GM21447 (cell line): Measurements from ENCODE around the gene TAF6.

ENCODE experiments used
- ATAC-seq: cut with Tn5 transposase; IDR thresholded peaks from one replicate; pipeline ENCODE4 v1.9.1; 2021; ENCODE audit not compliant: unreplicated experiment

Gene TAF6

GRCh38 chr7:100098913-100099312 lies 20.2 kb downstream of the TAF6 start:
- ATAC-seq, result no peak

- ATAC-seq, result no peak
These were observed 23.5 kb downstream of the TAF6 start for GRCh38 chr7:100095704-100096103.

DNA sequence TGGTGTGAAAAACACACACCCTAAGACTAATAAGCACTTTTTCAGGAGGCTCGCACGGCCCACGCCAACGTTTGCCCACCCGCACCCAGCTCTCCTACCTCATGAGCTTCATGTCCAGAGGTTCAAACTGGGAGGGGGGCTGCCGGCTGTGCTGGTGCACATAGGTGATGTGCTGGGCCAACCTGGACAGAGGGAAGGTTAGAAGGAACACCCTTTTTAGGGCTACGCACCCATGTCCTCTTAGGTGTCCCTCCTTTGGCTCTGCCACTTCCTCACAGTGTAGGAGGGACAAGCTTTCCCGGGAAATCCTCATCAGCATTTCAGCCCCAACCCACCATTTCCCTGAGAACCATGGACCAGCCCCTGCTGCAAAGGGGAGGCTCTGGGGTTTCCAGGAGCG lies 23.9 kb downstream of the TAF6 start:
- no peak for ATAC-seq

- no peak for ATAC-seq
These were observed 25.2 kb downstream of the TAF6 start for GRCh38 chr7:100093925-100094486.

- no peak for ATAC-seq
These were observed 25.7 kb downstream of the TAF6 start for GRCh38 chr7:100093498-100093897.

DNA sequence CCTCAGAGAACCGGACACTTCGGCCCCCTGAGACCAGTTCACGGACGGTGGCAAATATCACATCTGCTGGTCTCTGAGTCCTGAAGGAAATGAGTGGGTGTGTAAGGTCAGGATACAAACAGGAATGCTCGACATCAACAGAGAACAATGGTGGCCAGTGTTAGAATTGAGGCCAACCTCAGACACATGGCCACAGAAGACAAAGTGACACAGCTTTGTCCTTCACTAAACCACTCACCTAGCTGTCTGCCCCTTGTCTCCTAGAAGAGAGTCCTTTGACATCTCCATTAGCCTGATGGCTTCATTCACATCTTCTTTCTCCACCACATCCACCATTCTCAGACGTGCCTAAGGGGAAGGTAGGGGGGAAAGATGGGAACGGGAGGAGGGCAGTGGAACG lies 26.1 kb downstream of the TAF6 start:
- ATAC-seq, result no peak

DNA sequence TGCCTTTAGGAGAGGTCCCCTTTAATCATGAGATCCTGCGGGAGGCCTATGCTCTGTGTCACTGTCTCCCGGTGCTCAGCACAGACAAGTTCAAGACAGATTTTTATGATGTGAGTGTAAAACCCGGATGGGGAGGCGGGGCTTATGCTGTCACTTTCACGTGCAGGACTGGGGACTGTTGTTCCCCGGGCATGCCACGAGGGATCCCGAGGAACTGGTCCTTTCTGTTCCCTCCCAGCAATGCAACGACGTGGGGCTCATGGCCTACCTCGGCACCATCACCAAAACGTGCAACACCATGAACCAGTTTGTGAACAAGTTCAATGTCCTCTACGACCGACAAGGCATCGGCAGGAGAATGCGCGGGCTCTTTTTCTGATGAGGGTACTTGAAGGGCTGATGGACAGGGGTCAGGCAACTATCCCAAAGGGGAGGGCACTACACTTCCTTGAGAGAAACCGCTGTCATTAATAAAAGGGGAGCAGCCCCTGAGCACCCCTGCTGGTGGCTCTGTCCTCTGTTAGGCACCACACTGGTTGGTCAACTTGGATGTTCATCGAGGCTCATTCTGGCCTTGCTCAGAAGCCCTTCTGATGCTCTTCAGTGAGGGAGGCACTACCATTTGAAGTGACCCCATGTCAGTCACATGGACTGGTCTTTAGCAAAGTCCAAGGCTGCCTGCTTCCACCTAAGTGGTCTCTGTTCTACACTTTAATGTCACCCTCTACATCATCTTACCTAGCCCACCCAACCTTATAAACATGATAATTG lies 27.6 kb downstream of the TAF6 start:
- ATAC-seq, result no peak

DNA sequence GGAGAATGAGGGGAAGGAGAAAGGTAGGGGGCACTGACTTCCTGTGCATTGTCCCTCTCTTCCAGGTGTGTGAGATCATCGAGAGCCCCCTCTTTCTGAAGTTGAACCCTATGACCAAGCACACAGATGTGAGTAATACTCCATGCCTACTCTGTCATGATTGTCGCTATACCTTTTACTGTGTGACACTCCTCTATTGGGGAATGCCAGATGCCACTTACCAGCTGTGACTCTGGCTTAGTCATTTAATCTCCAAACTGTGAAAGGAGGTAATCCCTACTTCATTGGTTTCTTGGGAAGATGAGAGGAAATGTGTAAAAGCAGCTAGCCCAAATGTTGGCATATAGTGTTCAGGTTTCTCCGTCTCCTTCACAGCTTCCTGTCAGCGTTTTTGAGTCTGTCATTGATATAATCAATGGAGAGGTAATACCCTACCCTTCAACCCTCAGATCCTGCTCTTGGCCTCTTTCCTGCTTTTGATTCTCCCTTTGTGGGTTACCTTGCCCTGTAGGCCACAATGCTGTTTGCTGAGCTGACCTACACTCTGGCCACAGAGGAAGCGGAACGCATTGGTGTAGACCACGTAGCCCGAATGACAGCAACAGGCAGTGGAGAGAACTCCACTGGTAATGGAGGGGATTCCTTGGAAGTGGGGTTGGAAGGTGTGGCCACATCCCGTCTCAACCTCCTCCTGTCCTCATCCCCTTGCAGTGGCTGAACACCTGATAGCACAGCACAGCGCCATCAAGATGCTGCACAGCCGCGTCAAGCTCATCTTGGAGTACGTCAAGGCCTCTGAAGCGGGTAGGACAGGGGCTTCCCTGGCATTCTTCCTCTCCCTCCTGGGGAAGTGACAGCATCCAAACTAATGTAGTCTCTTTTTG lies 28.4 kb downstream of the TAF6 start:
- ATAC-seq, result no peak

DNA sequence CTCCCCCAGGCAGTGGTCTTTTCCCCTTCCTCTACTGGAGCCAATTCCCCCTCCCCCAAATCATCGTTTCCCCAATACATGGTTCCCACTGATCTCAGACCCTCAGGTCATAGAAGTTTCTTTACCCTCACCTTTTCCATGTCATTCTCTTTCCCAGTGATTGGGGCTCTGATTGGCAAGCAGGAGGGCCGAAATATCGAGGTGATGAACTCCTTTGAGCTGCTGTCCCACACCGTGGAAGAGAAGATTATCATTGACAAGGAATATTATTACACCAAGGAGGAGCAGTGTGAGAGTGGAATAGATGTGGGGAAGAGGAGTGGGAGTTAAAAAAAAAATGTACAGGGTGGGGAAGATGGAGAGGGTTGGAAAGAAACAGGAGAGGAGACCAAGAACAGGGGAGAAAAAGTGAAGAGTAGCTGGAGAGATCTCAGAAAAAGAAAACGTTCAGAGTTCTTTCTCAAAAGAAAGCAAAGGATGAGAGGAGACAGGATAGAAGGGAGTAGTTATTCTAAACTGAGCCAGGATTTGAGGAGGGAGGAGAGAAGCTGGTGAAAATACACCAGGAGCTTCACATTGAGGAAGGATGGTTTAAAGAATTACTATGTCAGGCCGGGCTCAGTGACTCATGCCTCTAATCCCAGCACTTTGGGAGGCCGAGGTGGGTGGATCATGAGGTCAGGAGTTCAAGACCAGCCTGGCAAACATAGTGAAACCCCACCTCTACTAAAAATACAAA lies 29.5 kb downstream of the TAF6 start:
- no peak for ATAC-seq

GRCh38 chr7:100088621-100089457 lies 30.3 kb downstream of the TAF6 start, which contains the start of gene COPS6:
Gene COPS6, plus strand, starts transcription at chr7:100088969. Its CDS starts 22 bp downstream, at chr7:100088991.
- ATAC-seq, result peak; percentile 52

DNA sequence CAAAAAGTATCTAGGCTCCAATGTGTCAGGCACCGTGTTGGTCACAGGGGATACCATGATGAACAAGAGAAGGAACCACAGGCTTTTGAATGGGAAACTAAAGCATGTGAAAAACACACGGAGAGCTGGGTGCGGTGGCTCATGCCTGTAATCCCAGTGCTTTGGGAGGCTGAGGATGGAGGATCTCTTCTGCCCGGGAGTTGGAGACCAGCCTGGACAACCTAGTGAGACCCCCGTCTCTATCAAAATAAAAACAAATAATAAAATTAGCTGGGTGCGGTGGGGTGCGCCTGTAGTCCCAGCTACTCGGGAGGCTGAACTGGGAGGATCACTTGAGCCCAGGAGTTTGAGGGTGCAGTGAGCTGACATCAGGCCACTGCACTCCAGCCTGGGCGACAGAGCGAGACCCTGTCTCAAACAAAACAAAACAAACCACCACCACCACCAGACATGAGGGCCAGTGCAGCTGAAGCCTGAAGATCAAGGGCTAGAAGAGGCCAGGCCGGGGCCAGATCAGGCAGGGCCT lies 31.0 kb downstream of the TAF6 start:
- no peak for ATAC-seq

DNA sequence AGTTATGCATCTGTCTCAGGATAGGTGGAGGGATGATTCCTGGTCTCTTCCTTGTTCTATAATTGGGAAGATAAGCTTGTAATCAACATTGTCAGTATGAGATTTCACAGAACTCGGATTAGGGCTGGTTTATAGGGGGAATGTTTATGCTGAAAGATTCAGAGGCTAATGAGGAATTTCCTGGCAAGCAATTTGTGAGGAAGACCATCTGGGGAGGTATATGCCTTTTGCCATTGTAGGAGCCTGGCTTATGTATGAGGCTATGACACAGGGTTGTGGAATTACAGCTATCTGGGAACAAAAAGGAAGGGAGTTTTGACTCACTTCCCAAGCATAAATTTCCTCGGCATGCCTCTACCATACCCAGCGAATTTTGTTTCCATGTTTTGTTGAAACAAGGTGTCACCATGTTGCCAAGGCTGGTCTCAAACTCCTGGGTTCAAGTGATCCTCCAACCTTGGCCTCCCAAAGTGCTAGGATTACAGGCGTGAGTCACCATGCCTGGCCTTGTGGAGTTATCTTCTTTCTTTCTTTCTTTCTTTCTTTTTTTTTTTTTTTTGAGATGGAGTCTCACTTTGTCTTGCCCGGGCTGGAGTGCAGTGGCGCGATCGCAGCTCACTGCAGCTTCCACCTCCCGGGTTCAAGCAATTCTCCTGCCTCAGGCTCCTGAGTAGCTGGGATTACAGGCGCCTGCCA lies 32.0 kb downstream of the TAF6 start:
- no peak for ATAC-seq

GRCh38 chr7:100085515-100085914 lies 33.6 kb downstream of the TAF6 start:
- ATAC-seq, result no peak

DNA sequence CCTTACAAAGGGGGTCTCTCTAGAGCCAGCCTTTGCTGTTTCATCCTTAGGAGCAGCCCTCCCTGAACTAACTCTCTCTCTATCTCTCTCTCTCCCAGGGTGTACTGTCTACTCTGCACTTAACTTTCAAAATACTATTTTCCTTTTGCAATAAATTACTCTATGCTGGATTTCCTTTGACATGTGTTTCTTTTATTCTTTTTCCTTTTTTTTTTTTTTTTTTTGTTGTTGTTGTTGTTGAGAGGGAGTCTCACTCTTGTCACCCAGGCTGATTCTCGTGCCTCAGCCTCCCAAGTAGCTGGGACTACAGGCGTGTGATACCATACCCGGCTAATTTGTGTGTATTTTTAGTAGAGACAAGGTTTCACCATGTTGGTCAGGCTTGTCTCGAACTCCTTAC lies 36.2 kb downstream of the TAF6 start:
- ATAC-seq, result no peak

- peak; percentile 86 for ATAC-seq
These were observed 37.5 kb downstream of the TAF6 start, which contains the start of gene ZNF3 for GRCh38 chr7:100081535-100082102. Gene ZNF3, minus strand, starts transcription at chr7:100081723. Its CDS starts 4,366 bp downstream, at chr7:100077357.

DNA sequence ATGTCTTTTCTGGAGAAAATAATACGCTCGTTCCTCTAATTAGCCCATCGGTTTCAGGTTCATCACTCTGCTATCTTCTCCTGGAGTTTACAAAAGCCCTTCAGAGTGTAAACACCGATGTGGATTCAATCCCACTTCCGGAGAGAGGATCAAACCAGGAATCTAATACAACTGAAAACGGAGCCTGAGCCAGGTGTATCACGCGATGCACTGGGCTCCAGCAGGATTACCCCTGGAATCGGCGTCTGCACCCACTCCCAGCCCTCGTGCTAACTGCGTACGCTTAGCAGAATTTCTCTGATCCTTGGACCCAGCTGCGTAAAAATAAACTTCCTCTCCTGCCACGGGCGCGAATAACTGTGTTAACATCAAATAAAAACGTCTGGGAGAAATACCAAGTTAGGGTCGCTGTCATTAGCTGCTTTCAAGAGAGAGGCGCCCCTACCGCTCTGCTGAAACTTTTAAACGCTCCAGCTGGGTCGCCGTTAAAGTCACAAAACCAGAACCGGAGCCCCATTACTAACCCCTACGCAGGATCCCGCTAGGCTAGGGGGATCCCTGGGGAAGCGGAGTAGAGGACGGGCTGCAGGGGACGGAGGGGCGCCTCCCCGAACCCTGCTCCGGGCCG lies 38.1 kb downstream of the TAF6 start:
- peak; percentile 10 for ATAC-seq

GRCh38 chr7:100079024-100079560 lies 40.1 kb downstream of the TAF6 start:
- ATAC-seq, result no peak

DNA sequence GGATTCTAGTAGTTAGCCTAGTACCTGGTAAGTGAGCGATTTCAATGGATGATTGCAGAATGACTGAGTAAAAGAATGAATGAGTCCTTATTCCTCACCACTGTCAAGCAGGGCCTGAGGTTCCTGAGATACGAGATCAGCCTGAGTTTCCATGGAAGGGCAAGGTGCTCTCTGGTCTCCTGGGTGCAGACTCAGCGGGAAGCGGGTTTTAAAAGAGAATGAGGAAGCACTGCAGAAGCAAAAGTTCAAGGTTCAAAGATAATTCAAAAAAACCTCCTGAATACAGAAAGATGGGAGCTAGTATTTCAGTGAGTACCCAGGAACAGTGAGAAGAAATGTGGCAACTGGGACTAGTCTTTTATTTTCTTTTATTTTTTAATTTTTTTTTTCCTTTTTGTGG lies 42.0 kb downstream of the TAF6 start:
- no peak for ATAC-seq
